H9 (cell line): ENCODE results near the gene VCAN. TPM values are rescaled to one million over a fixed set of nuclear protein-coding genes. Genes with fewer than 3 reads are reported as not detected.

ENCODE experiments used
- DNase-seq: peaks from one replicate; pipeline ENCODE4 v3.0.0-alpha.2; 2017
- H2AFZ ChIP-seq: one replicate; pipeline ENCODE4 v1.6.1; 2013; ENCODE audit warnings: mild to moderate bottlenecking, low read length, control low read depth, moderate library complexity
- H2AK5ac ChIP-seq: 2 replicates; pipeline ENCODE4 v1.6.1; 2013; ENCODE audit warnings: low read length, control low read depth, mixed read lengths; ENCODE audit not compliant: insufficient read length
- H2BK120ac ChIP-seq: one replicate; pipeline ENCODE4 v1.6.1; 2013; ENCODE audit warnings: low read depth, mild to moderate bottlenecking, low read length, control low read depth, inconsistent platforms; ENCODE audit not compliant: poor library complexity, severe bottlenecking
- H2BK12ac ChIP-seq: 2 replicates; pipeline ENCODE4 v1.6.1; 2013; ENCODE audit warnings: low read length, control low read depth, mixed read lengths, low read depth; ENCODE audit not compliant: insufficient read length
- H2BK15ac ChIP-seq: 2 replicates; pipeline ENCODE4 v1.6.1; 2013; ENCODE audit warnings: low read depth, low read length, control low read depth
- H2BK20ac ChIP-seq: one replicate; pipeline ENCODE4 v1.6.1; 2013; ENCODE audit warnings: low read depth, mild to moderate bottlenecking, low read length, control low read depth, inconsistent platforms; ENCODE audit not compliant: poor library complexity, severe bottlenecking
- H2BK5ac ChIP-seq: 2 replicates; pipeline ENCODE4 v1.6.1; 2013; ENCODE audit warnings: low read length, control low read depth, mixed read lengths; ENCODE audit not compliant: insufficient read length
- H3K14ac ChIP-seq: 2 replicates; pipeline ENCODE4 v1.6.1; 2013; ENCODE audit warnings: low read length, control low read depth; ENCODE audit not compliant: insufficient read depth
- H3K18ac ChIP-seq: 2 replicates; pipeline ENCODE4 v1.6.1; 2013; ENCODE audit warnings: low read depth, mild to moderate bottlenecking, mixed read lengths, low read length, control low read depth; ENCODE audit not compliant: insufficient read length
- H3K23ac ChIP-seq: 2 replicates; pipeline ENCODE4 v1.6.1; 2013; ENCODE audit warnings: low read length, control low read depth, mixed read lengths, low read depth; ENCODE audit not compliant: insufficient read length
- H3K23me2 ChIP-seq: 2 replicates; pipeline ENCODE4 v1.6.1; 2013; ENCODE audit warnings: low read depth, mild to moderate bottlenecking, mixed read lengths, low read length, control low read depth; ENCODE audit not compliant: insufficient read length, poor library complexity, severe bottlenecking
- H3K27ac ChIP-seq: 2 replicates; pipeline ENCODE4 v1.5.1; 2013; ENCODE audit warnings: low read length, control low read depth, mixed read lengths, low read depth; ENCODE audit not compliant: insufficient read length
- H3K27me3 ChIP-seq: 2 replicates; pipeline ENCODE4 v1.6.1; 2013; ENCODE audit warnings: low read length, control low read depth, inconsistent platforms; ENCODE audit not compliant: insufficient read depth
- H3K4ac ChIP-seq: 2 replicates; pipeline ENCODE4 v1.6.1; 2013; ENCODE audit warnings: low read depth, mild to moderate bottlenecking, control low read depth, inconsistent platforms, low read length, moderate library complexity
- H3K4me1 ChIP-seq: 2 replicates; pipeline ENCODE4 v1.6.1; 2013; ENCODE audit warnings: low read length, control low read depth, inconsistent platforms; ENCODE audit not compliant: insufficient read depth
- H3K4me2 ChIP-seq: 2 replicates; pipeline ENCODE4 v1.6.1; 2013; ENCODE audit warnings: low read length, control low read depth, mixed read lengths; ENCODE audit not compliant: insufficient read length, insufficient read depth
- H3K56ac ChIP-seq: 2 replicates; pipeline ENCODE4 v1.6.1; 2013; ENCODE audit warnings: low read depth, mild to moderate bottlenecking, mixed read lengths, low read length, control low read depth; ENCODE audit not compliant: insufficient read length
- H3K79me1 ChIP-seq: 2 replicates; pipeline ENCODE4 v1.6.1; 2013; ENCODE audit warnings: low read depth, mild to moderate bottlenecking, moderate library complexity, low read length, control low read depth, inconsistent platforms; ENCODE audit not compliant: insufficient read depth, poor library complexity, severe bottlenecking
- H3K79me2 ChIP-seq: 2 replicates; pipeline ENCODE4 v1.6.1; 2013; ENCODE audit warnings: low read length, control low read depth, inconsistent platforms; ENCODE audit not compliant: insufficient read depth
- H3K9ac ChIP-seq: 2 replicates; pipeline ENCODE4 v1.6.1; 2013; ENCODE audit warnings: low read length, control low read depth, mixed read lengths; ENCODE audit not compliant: insufficient read length; ENCODE audit errors: extremely low read depth
- H3K9me3 ChIP-seq: one replicate; pipeline ENCODE4 v1.6.1; 2013; ENCODE audit warnings: low read depth, low read length, inconsistent platforms; ENCODE audit not compliant: control insufficient read depth
- H3T11ph ChIP-seq: one replicate; pipeline ENCODE4 v1.6.1; 2013; ENCODE audit warnings: mild to moderate bottlenecking, low read length, control low read depth, inconsistent platforms
- H4K20me1 ChIP-seq: one replicate; pipeline ENCODE4 v1.6.1; 2013; ENCODE audit not compliant: control insufficient read depth, insufficient read length, insufficient read depth
- H4K5ac ChIP-seq: 2 replicates; pipeline ENCODE4 v1.6.1; 2013; ENCODE audit warnings: low read depth, mild to moderate bottlenecking, mixed read lengths, low read length, control low read depth; ENCODE audit not compliant: insufficient read length
- H4K8ac ChIP-seq: replicated peaks from 2 replicates; pipeline ENCODE4 v1.6.1; 2013; ENCODE audit warnings: low read length, control low read depth, mixed read lengths, low read depth; ENCODE audit not compliant: insufficient read length
- H4K91ac ChIP-seq: 2 replicates; pipeline ENCODE4 v1.6.1; 2013; ENCODE audit warnings: low read depth, mild to moderate bottlenecking, moderate library complexity, mixed read lengths, low read length, control low read depth; ENCODE audit not compliant: insufficient read length
- H3K27ac Mint-ChIP-seq, 3 experiments: 2 replicates in 2 of 3; 3 replicates in 1 of 3; pipeline ENCODE4 v1.8.0; 2020 to 2021; ENCODE audit warnings: mixed read lengths in 3 of 3, mild to moderate bottlenecking in 1 of 3, moderate library complexity in 1 of 3
- H3K27me3 Mint-ChIP-seq: 2 replicates; pipeline ENCODE4 v1.8.0; 2021; ENCODE audit warnings: low read depth, mild to moderate bottlenecking, moderate library complexity, mixed read lengths
- H3K36me3 Mint-ChIP-seq, 3 experiments: 2 replicates in 2 of 3; 3 replicates in 1 of 3; pipeline ENCODE4 v1.8.0; 2020 to 2021; ENCODE audit warnings: low read depth in 3 of 3, mixed read lengths in 3 of 3; ENCODE audit not compliant: insufficient read depth in 1 of 3
- H3K4me1 Mint-ChIP-seq, 2 experiments: 2 replicates each; pipeline ENCODE4 v1.8.0; 2020; ENCODE audit warnings: mixed read lengths in 2 of 2
- H3K4me3 Mint-ChIP-seq, 2 experiments: 2 replicates in 1 of 2; 3 replicates in 1 of 2; pipeline ENCODE4 v1.8.0; 2020 to 2021; ENCODE audit warnings: mild to moderate bottlenecking in 2 of 2, mixed read lengths in 2 of 2, moderate library complexity in 1 of 2
- H3K9me3 Mint-ChIP-seq, 2 experiments: 2 replicates in 1 of 2; 3 replicates in 1 of 2; pipeline ENCODE4 v1.8.0; 2020; ENCODE audit warnings: mild to moderate bottlenecking in 2 of 2, mixed read lengths in 2 of 2, moderate library complexity in 1 of 2
- CTCF ChIP-seq: fragments of 200-600 bp; sonication (generic); conservative IDR thresholded peaks from 3 replicates; pipeline ENCODE4 v1.8.0; 2021; ENCODE audit warnings: antibody characterized with exemption, mild to moderate bottlenecking
- WGBS: extraction: QIAGEN DNeasy Blood & Tissue Kit; methylation state at CpG from one replicate; pipeline ENCODE4 v1.1.7; 2013; ENCODE audit warnings: missing lambda C conversion rate, low lambda C conversion rate, mixed read lengths; ENCODE audit not compliant: insufficient read length; ENCODE audit errors: extremely low coverage; 5-methylcytosine and 5-hydroxymethylcytosine counted together
- total RNA-seq: library from RNA; stranded (reverse); gene quantifications from 2 replicates; pipeline ENCODE4 v1.2.1, GENCODE V29; 2021

Gene VCAN
- total RNA-seq, 1 experiment from 2014 or later = 278 TPM

GRCh38 chr5:83513081-83513480, 41.5 kb downstream of the VCAN start:
- Histone ChIP-seq H2AFZ (no peak overlapping the region), H3K27ac (no peak overlapping the region), H3K23ac (no peak overlapping the region), H3K18ac (no peak overlapping the region), H2BK12ac (no peak overlapping the region), H4K91ac (no peak overlapping the region), H3K56ac (no peak overlapping the region), H3K9me3 (no peaks in the 10 kb centered on the region), H3T11ph (no peak overlapping the region), H3K4me1 (no peaks in the 10 kb centered on the region), H2BK5ac (no peak overlapping the region), H2BK15ac (no peak overlapping the region), H3K23me2 (no peaks in the 10 kb centered on the region), H2AK5ac (no peak overlapping the region), H2BK20ac (no peak overlapping the region), H3K4ac (no peak overlapping the region), H3K79me2 (no peaks in the 10 kb centered on the region; the same call in 1 of the 2 replicates), H4K5ac (no peak overlapping the region), H3K4me2 (no peak overlapping the region), H4K8ac (no peak overlapping the region), H3K79me1 (no peaks in the 10 kb centered on the region), H2BK120ac (no peak overlapping the region), H3K27me3 (no peaks in the 10 kb centered on the region), H3K14ac (no peak overlapping the region), H4K20me1 (no peaks in the 10 kb centered on the region), H3K9ac (no peak overlapping the region)
- DNase-seq = no peak
- no peaks in the 10 kb centered on the region for H3K9me3 Mint-ChIP-seq
- H3K36me3 Mint-ChIP-seq = peaks cover 13 to 63% (median 31%) of the 10 kb centered on the region in 3 experiments; a peak in 6 of 7 replicates
- H3K4me1 Mint-ChIP-seq = peaks cover 0 to 5% of the 10 kb centered on the region in 2 experiments; a peak in 1 of 4 replicates
- no CpG with 5 or more reads among the region's 1 CpG for WGBS
- TF ChIP-seq CTCF = no peak
- no peaks in the 10 kb centered on the region for H3K27me3 Mint-ChIP-seq
- no peak overlapping the region for H3K27ac Mint-ChIP-seq
- H3K4me3 Mint-ChIP-seq = no peak overlapping the region
